IPS-15b (cell line): ENCODE results near the gene TMEM52.

Source experiments
- H3K27me3 ChIP-seq: one replicate; pipeline ENCODE4 v1.6.1; 2013; ENCODE audit warnings: low read length; ENCODE audit not compliant: control insufficient read depth, insufficient read depth
- H3K36me3 ChIP-seq: one replicate; pipeline ENCODE4 v1.6.1; 2013; ENCODE audit warnings: low read length; ENCODE audit not compliant: control insufficient read depth, insufficient read depth
- H3K4me1 ChIP-seq: one replicate; pipeline ENCODE4 v1.6.1; 2013; ENCODE audit warnings: mild to moderate bottlenecking, low read length; ENCODE audit not compliant: control insufficient read depth, insufficient read depth
- H3K4me3 ChIP-seq: one replicate; pipeline ENCODE4 v1.5.1; 2013; ENCODE audit warnings: low read depth, low read length
- H3K9ac ChIP-seq: one replicate; pipeline ENCODE4 v1.6.1; 2013; ENCODE audit warnings: low read depth, mild to moderate bottlenecking, low read length
- H3K9me3 ChIP-seq: one replicate; pipeline ENCODE4 v1.6.1; 2013; ENCODE audit warnings: mild to moderate bottlenecking, low read length; ENCODE audit not compliant: control insufficient read depth, insufficient read depth

TMEM52 gene

GRCh38 chr1:1943834-1944570 is 24.9 kb upstream of the TMEM52 start:
- H3K4me1 ChIP-seq, result no peaks in the 10 kb centered on the region
- H3K36me3 ChIP-seq, result no peaks in the 10 kb centered on the region
- no peaks in the 10 kb centered on the region for H3K9me3 ChIP-seq
- H3K27me3 ChIP-seq, result no peaks in the 10 kb centered on the region
- no peak overlapping the region for H3K9ac ChIP-seq
- peak overlapping the region; percentile 13 for H3K4me3 ChIP-seq

GRCh38 chr1:1942753-1943656 is 23.9 kb upstream of the TMEM52 start:
- H3K9ac ChIP-seq, result no peak overlapping the region
- H3K9me3 ChIP-seq, result no peaks in the 10 kb centered on the region
- no peaks in the 10 kb centered on the region for H3K4me1 ChIP-seq
- H3K36me3 ChIP-seq, result no peaks in the 10 kb centered on the region
- H3K4me3 ChIP-seq, result no peak overlapping the region
- H3K27me3 ChIP-seq, result no peaks in the 10 kb centered on the region

- H3K4me3 ChIP-seq, result no peak overlapping the region
- no peak overlapping the region for H3K9ac ChIP-seq
- H3K27me3 ChIP-seq, result no peaks in the 10 kb centered on the region
- no peaks in the 10 kb centered on the region for H3K9me3 ChIP-seq
- H3K4me1 ChIP-seq, result no peaks in the 10 kb centered on the region
- no peaks in the 10 kb centered on the region for H3K36me3 ChIP-seq
Observed at GRCh38 chr1:1941868-1942752, 23.0 kb upstream of the TMEM52 start.

- H3K4me3 ChIP-seq, result no peak overlapping the region
- H3K4me1 ChIP-seq, result no peaks in the 10 kb centered on the region
- no peak overlapping the region for H3K9ac ChIP-seq
- no peaks in the 10 kb centered on the region for H3K9me3 ChIP-seq
- no peaks in the 10 kb centered on the region for H3K27me3 ChIP-seq
- H3K36me3 ChIP-seq, result no peaks in the 10 kb centered on the region
Observed at GRCh38 chr1:1941211-1941841, 22.2 kb upstream of the TMEM52 start.

GRCh38 chr1:1940123-1940425 is 21.0 kb upstream of the TMEM52 start:
- H3K36me3 ChIP-seq, result no peaks in the 10 kb centered on the region
- no peaks in the 10 kb centered on the region for H3K4me1 ChIP-seq
- no peaks in the 10 kb centered on the region for H3K27me3 ChIP-seq
- no peak overlapping the region for H3K4me3 ChIP-seq
- no peak overlapping the region for H3K9ac ChIP-seq
- no peaks in the 10 kb centered on the region for H3K9me3 ChIP-seq

GRCh38 chr1:1939296-1940122 is 20.4 kb upstream of the TMEM52 start:
- Histone ChIP-seq H3K4me3 (no peak overlapping the region), H3K9ac (no peak overlapping the region), H3K4me1 (no peaks in the 10 kb centered on the region), H3K9me3 (peaks cover under 1% of the 10 kb centered on the region), H3K27me3 (no peaks in the 10 kb centered on the region), H3K36me3 (no peaks in the 10 kb centered on the region)

- no peak overlapping the region for H3K9ac ChIP-seq
- no peaks in the 10 kb centered on the region for H3K4me1 ChIP-seq
- no peaks in the 10 kb centered on the region for H3K27me3 ChIP-seq
- no peak overlapping the region for H3K4me3 ChIP-seq
- H3K9me3 ChIP-seq, result peaks cover 3% of the 10 kb centered on the region
- no peaks in the 10 kb centered on the region for H3K36me3 ChIP-seq
Observed at GRCh38 chr1:1938613-1939295, 19.7 kb upstream of the TMEM52 start.

GRCh38 chr1:1938276-1938573 is 19.1 kb upstream of the TMEM52 start:
- H3K4me1 ChIP-seq, result no peaks in the 10 kb centered on the region
- no peaks in the 10 kb centered on the region for H3K27me3 ChIP-seq
- no peak overlapping the region for H3K9ac ChIP-seq

GRCh38 chr1:1937549-1938275 is 18.6 kb upstream of the TMEM52 start:
- Histone ChIP-seq H3K4me1 (no peaks in the 10 kb centered on the region), H3K4me3 (no peak overlapping the region), H3K9me3 (peaks cover 3% of the 10 kb centered on the region), H3K9ac (no peak overlapping the region), H3K36me3 (no peaks in the 10 kb centered on the region), H3K27me3 (no peaks in the 10 kb centered on the region)

More at GRCh38 chr1:1938276-1938573, 19.1 kb upstream of the TMEM52 start:
- H3K36me3 ChIP-seq, result no peaks in the 10 kb centered on the region
- no peak overlapping the region for H3K4me3 ChIP-seq
- H3K9me3 ChIP-seq, result peaks cover 3% of the 10 kb centered on the region

GRCh38 chr1:1937061-1937460 is 18.0 kb upstream of the TMEM52 start:
- H3K27me3 ChIP-seq, result no peaks in the 10 kb centered on the region
- no peak overlapping the region for H3K4me3 ChIP-seq
- peaks cover 3% of the 10 kb centered on the region for H3K9me3 ChIP-seq
- no peak overlapping the region for H3K9ac ChIP-seq
- H3K36me3 ChIP-seq, result no peaks in the 10 kb centered on the region
- no peaks in the 10 kb centered on the region for H3K4me1 ChIP-seq
